ENCODE results near the gene CASZ1.

DNA sequence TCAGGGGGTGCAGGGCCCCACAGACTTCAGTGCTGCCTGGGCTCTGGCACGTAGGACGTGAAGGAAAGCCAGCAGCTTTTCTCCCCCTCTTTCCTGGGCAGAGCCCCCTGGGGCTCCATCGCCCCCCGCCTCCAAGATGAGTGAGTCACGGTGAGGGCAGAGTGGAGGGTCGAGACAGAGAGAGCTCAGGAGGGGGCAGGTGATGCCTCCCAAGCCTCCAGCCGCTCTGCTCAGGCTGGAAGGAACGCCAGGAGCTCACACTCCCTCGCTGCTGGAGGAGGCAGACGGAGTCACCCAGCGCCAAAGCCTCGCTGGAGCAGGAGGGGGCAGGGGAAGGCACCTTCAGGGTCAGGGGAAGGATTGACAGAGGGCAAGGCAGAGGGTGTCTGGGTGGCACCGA lies 119.5 kb downstream of the CASZ1 start:
- TF ChIP-seq SMC3 (IDR thresholded peaks at IDR 0.05; ENCODE audit: borderline replicate concordance, low read length): no peak
- no peak for TF ChIP-seq YY1 (IDR thresholded peaks at IDR 0.05; ENCODE audit: low read depth, low read length)
- TF ChIP-seq, protein P1, sequence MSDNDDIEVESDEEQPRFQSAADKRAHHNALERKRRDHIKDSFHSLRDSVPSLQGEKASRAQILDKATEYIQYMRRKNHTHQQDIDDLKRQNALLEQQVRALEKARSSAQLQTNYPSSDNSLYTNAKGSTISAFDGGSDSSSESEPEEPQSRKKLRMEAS (IDR thresholded peaks at IDR 0.05; ENCODE audit: low read depth, low read length): no peak
- TF ChIP-seq, protein P2, sequence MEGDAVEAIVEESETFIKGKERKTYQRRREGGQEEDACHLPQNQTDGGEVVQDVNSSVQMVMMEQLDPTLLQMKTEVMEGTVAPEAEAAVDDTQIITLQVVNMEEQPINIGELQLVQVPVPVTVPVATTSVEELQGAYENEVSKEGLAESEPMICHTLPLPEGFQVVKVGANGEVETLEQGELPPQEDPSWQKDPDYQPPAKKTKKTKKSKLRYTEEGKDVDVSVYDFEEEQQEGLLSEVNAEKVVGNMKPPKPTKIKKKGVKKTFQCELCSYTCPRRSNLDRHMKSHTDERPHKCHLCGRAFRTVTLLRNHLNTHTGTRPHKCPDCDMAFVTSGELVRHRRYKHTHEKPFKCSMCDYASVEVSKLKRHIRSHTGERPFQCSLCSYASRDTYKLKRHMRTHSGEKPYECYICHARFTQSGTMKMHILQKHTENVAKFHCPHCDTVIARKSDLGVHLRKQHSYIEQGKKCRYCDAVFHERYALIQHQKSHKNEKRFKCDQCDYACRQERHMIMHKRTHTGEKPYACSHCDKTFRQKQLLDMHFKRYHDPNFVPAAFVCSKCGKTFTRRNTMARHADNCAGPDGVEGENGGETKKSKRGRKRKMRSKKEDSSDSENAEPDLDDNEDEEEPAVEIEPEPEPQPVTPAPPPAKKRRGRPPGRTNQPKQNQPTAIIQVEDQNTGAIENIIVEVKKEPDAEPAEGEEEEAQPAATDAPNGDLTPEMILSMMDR (IDR thresholded peaks at IDR 0.05 in 2 of 3, conservative IDR thresholded peaks at IDR 0.05 in 1 of 3; ENCODE audit: control insufficient read depth in 2 of 3, extremely low read depth in 1 of 3, insufficient read depth in 1 of 3, low read depth in 3 of 3, low read length in 3 of 3): no peak
- TF ChIP-seq ESRRA (IDR thresholded peaks at IDR 0.05; ENCODE audit: low read length): no peak
- no peak for TF ChIP-seq NFIC (IDR thresholded peaks at IDR 0.05; ENCODE audit: low read depth, low read length)
- no peak for TF ChIP-seq RAD21 (IDR thresholded peaks at IDR 0.05; ENCODE audit: insufficient read depth, low read depth, low read length)
